Measurements from ENCODE around the gene SNAPC4. TPM values are rescaled to one million over a fixed set of nuclear protein-coding genes. Genes with fewer than 3 reads are reported as not detected.

Gene SNAPC4
- total RNA-seq, 2 experiments from 2014 or later: 9.4 to 10.8 TPM

Other genes starting within 250 kb of the SNAPC4 start
- not detected for gene LHX3, start 195.0 kb downstream of the SNAPC4 start, total RNA-seq
- gene QSOX2, start 154.4 kb downstream of the SNAPC4 start, total RNA-seq: 10 to 100 TPM; 13.7 to 14.0 TPM
- not detected for gene CCDC187, start 96.1 kb downstream of the SNAPC4 start, total RNA-seq
- gene GPSM1, start 72.6 kb downstream of the SNAPC4 start, total RNA-seq: 1 to 10 TPM; 2.7 to 2.9 TPM
- gene DNLZ, start 36.4 kb downstream of the SNAPC4 start, total RNA-seq: 10 to 100 TPM; 13.1 to 14.6 TPM
- gene CARD9, start 26.5 kb downstream of the SNAPC4 start, total RNA-seq: under 1 TPM; 0.44 to 0.69 TPM
- gene ENTR1, start 10.4 kb upstream of the SNAPC4 start, total RNA-seq: 10 to 100 TPM; 59.2 to 62.3 TPM
- 10 to 100 TPM; 52.9 to 58.8 TPM for gene PMPCA, start 10.5 kb upstream of the SNAPC4 start, total RNA-seq
- 10 to 100 TPM; 16.5 to 18.5 TPM for gene INPP5E, start 39.7 kb upstream of the SNAPC4 start, total RNA-seq
- gene SEC16A, start 82.9 kb upstream of the SNAPC4 start, total RNA-seq: 10 to 100 TPM; 72.1 to 74.5 TPM
- 10 to 100 TPM; 73.6 to 74.4 TPM for gene NOTCH1, start 145.9 kb upstream of the SNAPC4 start, total RNA-seq

Measured in activated CD4-positive, alpha-beta T cell treated with anti-CD3 and anti-CD28 coated beads, Interleukin-2, amount 10 ng/mL, durations not matched to agents 7 days and 5 days (primary cell).